Gastrocnemius medialis (tissue), 4 donors: ENCODE measurements around the gene MAP2K5.

Source experiments
- POLR2A ChIP-seq, 2 donors: fragments of 450-650 bp; IDR thresholded peaks; one replicate each; pipeline ENCODE4 v1.6.1; 2017; ENCODE audit warnings: antibody characterized with exemption in 2 of 2, mild to moderate bottlenecking in 2 of 2, moderate library complexity in 2 of 2
- TF ChIP-seq, protein P1 (sequence below), 5 experiments: fragments of 450-650 bp in 3 of 5; fragments of 200-600 bp in 2 of 5; sonication (generic) in 2 of 5; IDR thresholded peaks in 4 of 5; conservative IDR thresholded peaks in 1 of 5; 1 replicate in 4 of 5; 2 replicates in 1 of 5; pipeline ENCODE4 v1.5.1; 2016 to 2019; ENCODE audit warnings: antibody characterized with exemption in 5 of 5, mild to moderate bottlenecking in 3 of 5, moderate library complexity in 3 of 5

GRCh38 chr15:67646847-67647246 lies 104.3 kb downstream of the MAP2K5 start:
- TF ChIP-seq, protein P1, sequence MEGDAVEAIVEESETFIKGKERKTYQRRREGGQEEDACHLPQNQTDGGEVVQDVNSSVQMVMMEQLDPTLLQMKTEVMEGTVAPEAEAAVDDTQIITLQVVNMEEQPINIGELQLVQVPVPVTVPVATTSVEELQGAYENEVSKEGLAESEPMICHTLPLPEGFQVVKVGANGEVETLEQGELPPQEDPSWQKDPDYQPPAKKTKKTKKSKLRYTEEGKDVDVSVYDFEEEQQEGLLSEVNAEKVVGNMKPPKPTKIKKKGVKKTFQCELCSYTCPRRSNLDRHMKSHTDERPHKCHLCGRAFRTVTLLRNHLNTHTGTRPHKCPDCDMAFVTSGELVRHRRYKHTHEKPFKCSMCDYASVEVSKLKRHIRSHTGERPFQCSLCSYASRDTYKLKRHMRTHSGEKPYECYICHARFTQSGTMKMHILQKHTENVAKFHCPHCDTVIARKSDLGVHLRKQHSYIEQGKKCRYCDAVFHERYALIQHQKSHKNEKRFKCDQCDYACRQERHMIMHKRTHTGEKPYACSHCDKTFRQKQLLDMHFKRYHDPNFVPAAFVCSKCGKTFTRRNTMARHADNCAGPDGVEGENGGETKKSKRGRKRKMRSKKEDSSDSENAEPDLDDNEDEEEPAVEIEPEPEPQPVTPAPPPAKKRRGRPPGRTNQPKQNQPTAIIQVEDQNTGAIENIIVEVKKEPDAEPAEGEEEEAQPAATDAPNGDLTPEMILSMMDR (IDR thresholded peaks at IDR 0.05 in 4 of 5, conservative IDR thresholded peaks at IDR 0.05 in 1 of 5) = no peak
- no peak for TF ChIP-seq POLR2A (IDR thresholded peaks at IDR 0.05)
